K562 (cell line): ENCODE results near the gene PNPLA2. TPM values are rescaled to one million over a fixed set of nuclear protein-coding genes. Genes with fewer than 3 reads are reported as not detected.

Experiments used
- CBX8 ChIP-seq: fragments of 200-600 bp; sonication (generic); IDR thresholded peaks from 2 replicates; pipeline ENCODE4 v1.6.1; 2012; ENCODE audit warnings: borderline replicate concordance, mixed run types, low read depth, mild to moderate bottlenecking, moderate library complexity, mixed read lengths, low read length, control low read depth, inconsistent platforms; ENCODE audit not compliant: poor library complexity, severe bottlenecking; ENCODE audit errors: extremely low read depth
- CGGBP1 ChIP-seq: fragments of 250-450 bp; sonication (Bioruptor Pico); IDR thresholded peaks from 2 replicates; pipeline ENCODE4 v1.9.0; 2021; ENCODE audit warnings: mild to moderate bottlenecking
- GTF2F1 ChIP-seq: IDR thresholded peaks from 2 replicates; pipeline ENCODE4 v1.6.1; 2011; ENCODE audit warnings: low read depth, low read length, improper control_type of control experiment
- HBP1 ChIP-seq: fragments of 450-650 bp; formaldehyde crosslinking; IDR thresholded peaks from 2 replicates; pipeline ENCODE4 v1.4.0; 2022; ENCODE audit warnings: missing genetic modification characterization
- HDAC3 ChIP-seq: fragments of 450-650 bp; IDR thresholded peaks from 2 replicates; pipeline ENCODE4 v1.6.1; 2018; ENCODE audit warnings: borderline replicate concordance, mild to moderate bottlenecking, moderate library complexity; ENCODE audit not compliant: partially characterized antibody
- JUNB ChIP-seq: fragments of 450-650 bp; formaldehyde crosslinking; conservative IDR thresholded peaks from 2 replicates; pipeline ENCODE4 v1.4.0; 2020; ENCODE audit warnings: mild to moderate bottlenecking
- KDM1A ChIP-seq, 2 experiments: fragments of 450-650 bp; IDR thresholded peaks; 2 replicates each; pipeline ENCODE4 v1.6.1; 2016; ENCODE audit warnings: mild to moderate bottlenecking in 2 of 2
- PKNOX1 ChIP-seq: fragments of 450-650 bp; IDR thresholded peaks from 2 replicates; pipeline ENCODE4 v1.6.1; 2016
- POLR2H ChIP-seq: IDR thresholded peaks from 2 replicates; pipeline ENCODE4 v1.6.1; 2016; ENCODE audit warnings: missing genetic modification characterization, low read depth, mild to moderate bottlenecking, control low read depth, missing compliant biosample characterization, moderate library complexity
- YY1 ChIP-seq, 3 experiments: IDR thresholded peaks; 2 replicates each; pipeline ENCODE4 v1.6.1; 2011; ENCODE audit warnings: low read length in 2 of 3, mild to moderate bottlenecking in 2 of 3, moderate library complexity in 2 of 3, borderline replicate concordance in 1 of 3, control low read depth in 1 of 3, low read depth in 1 of 3; ENCODE audit not compliant: insufficient read depth in 3 of 3, insufficient replicate concordance in 2 of 3, control insufficient read depth in 1 of 3, insufficient read length in 1 of 3; ENCODE audit errors: extremely low read depth in 1 of 3
- ZMIZ1 ChIP-seq, 2 experiments: fragments of 150-350 bp in 1 of 2; IDR thresholded peaks; 2 replicates each; pipeline ENCODE4 v1.6.1; 2012 to 2016; ENCODE audit warnings: low read depth in 2 of 2, low read length in 2 of 2, mild to moderate bottlenecking in 1 of 2, moderate library complexity in 1 of 2
- ZNF174 ChIP-seq: fragments of 250-450 bp; sonication (Bioruptor Pico); IDR thresholded peaks from 2 replicates; pipeline ENCODE4 v1.4.0; 2020; ENCODE audit warnings: mild to moderate bottlenecking
- ZNF395 ChIP-seq: fragments of 200-800 bp; sonication (Bioruptor generic); IDR thresholded peaks from 2 replicates; pipeline ENCODE4 v1.6.1; 2017; ENCODE audit warnings: missing genetic modification characterization, missing compliant biosample characterization
- polyA plus RNA-seq, 8 experiments: library from polyadenylated mRNA; depleted of rRNA in 4 of 8; stranded (reverse) in 5 of 8; unstranded in 3 of 8; fragments of >200 nt; fragmentation: Nextera tagmentation in 2 of 8; fragmentation: Illumina TruSeq in 1 of 8; extraction: Ambion mirVana in 2 of 8; extraction: Trizol in 1 of 8; gene quantifications; 2 replicates each; pipeline versions ENCODE4 v1.2.1 to v1.2.3, GENCODE V29; 2011 to 2014; ENCODE audit warnings: inconsistent platforms in 1 of 8, missing spikeins in 1 of 8
- total RNA-seq, 7 experiments: library from RNA; depleted of rRNA in 6 of 7; stranded (reverse); fragments of >200 nt in 6 of 7; fragmentation: Illumina TruSeq in 2 of 7; extraction: Trizol in 2 of 7; gene quantifications; 2 replicates each; pipeline versions ENCODE4 v1.2.1 to v1.2.3, GENCODE V29; 2011 to 2021; ENCODE audit warnings: low replicate concordance in 1 of 7

The PNPLA2 gene
- total and polyA plus RNA-seq, 9 of the 15 experiments (the other 6 are each of a cell fraction or from before 2014, with no cell fraction given) = 0.39 to 87.1 (median 8.4) TPM

- TF ChIP-seq HDAC3 (no peak), JUNB (CRISPR knock-in tag) (no peak), CBX8 (no peak), CGGBP1 (no peak), ZNF174 (CRISPR knock-in tag) (no peak), ZMIZ1 (IDR thresholded peaks at IDR 0.05; ENCODE audit: low read depth in 2 of 2, low read length in 2 of 2) (no peak), PKNOX1 (no peak), HBP1 (CRISPR knock-in tag) (no peak), POLR2H (tag) (no peak), ZNF395 (no peak; the same call in 1 of the 2 replicates), GTF2F1 (0 out of 2 replicates have a peak, but pooled peaks have one; percentile 10), KDM1A (IDR thresholded peaks at IDR 0.05) (no peak), YY1 (IDR thresholded peaks at IDR 0.05; ENCODE audit: borderline replicate concordance in 1 of 3, control insufficient read depth in 1 of 3, extremely low read depth in 1 of 3, insufficient read depth in 3 of 3, insufficient read length in 1 of 3, insufficient replicate concordance in 2 of 3, low read depth in 1 of 3, low read length in 2 of 3) (no peak)
These were observed 24.5 kb downstream of the PNPLA2 start (continued) for GRCh38 chr11:843086-843734.
